BJ (cell line): ENCODE measurements around the gene ARHGEF4. TPM values are rescaled to one million over a fixed set of nuclear protein-coding genes. Genes with fewer than 3 reads are reported as not detected.

Experiments
- CTCF ChIA-PET: fragments of 350-600 bp; formaldehyde crosslinking; extraction: SDS; loops from one replicate; lab custom pipeline; 2021; ENCODE audit warnings: antibody characterized with exemption, inconsistent platforms; lab: Yijun Ruan, JAX
- POLR2A ChIA-PET: fragments of 300-600 bp; sonication (Branson Sonifier 250); formaldehyde crosslinking; extraction: SDS; loops from one replicate; lab custom pipeline; 2021; ENCODE audit warnings: antibody characterized with exemption; lab: Charles Lee
- DNase-seq: peaks from one replicate; pipeline ENCODE4 v3.0.0-alpha.2; 2011; ENCODE audit warnings: low read depth
- H3K27me3 ChIP-seq: 2 replicates; pipeline ENCODE4 v1.6.0; 2011; ENCODE audit warnings: low read length; ENCODE audit not compliant: control insufficient read depth, insufficient read depth
- H3K36me3 ChIP-seq: 2 replicates; pipeline ENCODE4 v1.5.1; 2011; ENCODE audit warnings: low read length; ENCODE audit not compliant: control insufficient read depth, insufficient read depth
- H3K4me3 ChIP-seq: 2 replicates; pipeline ENCODE4 v1.5.1; 2011; ENCODE audit warnings: low read depth, mild to moderate bottlenecking, control low read depth, low read length
- CTCF ChIP-seq: IDR thresholded peaks from 2 replicates; pipeline ENCODE4 v1.5.1; 2011; ENCODE audit warnings: low read depth, mild to moderate bottlenecking, control low read depth, inconsistent platforms, low read length, moderate library complexity; ENCODE audit not compliant: insufficient read depth
- polyA plus RNA-seq: library from polyadenylated mRNA; depleted of rRNA; stranded (reverse); fragments of >200 nt; gene quantifications from 2 replicates; pipeline ENCODE4 v1.2.3, GENCODE V29; 2011

Gene ARHGEF4
- polyA plus RNA-seq, 1 experiment: 15.1 TPM

GRCh38 chr2:131027566-131028528 lies 191.1 kb downstream of the ARHGEF4 start:
- ChIA-PET CTCF (interaction anchor here (0.9 kb wide), 1 partner anchor 230 kb away, joined by 3 read pairs; no protein-coding TSS in a partner anchor), POLR2A (no interaction called here)
- Histone ChIP-seq H3K4me3 (no peak overlapping the region), H3K36me3 (no peaks in the 10 kb centered on the region), H3K27me3 (peaks cover 2% of the 10 kb centered on the region; the same call in 1 of the 2 replicates)
- no peak for TF ChIP-seq CTCF
- no peak for DNase-seq

- no peak overlapping the region for H3K4me3 ChIP-seq
- H3K36me3 ChIP-seq: no peaks in the 10 kb centered on the region
- peaks cover 2% of the 10 kb centered on the region; the same call in 1 of the 2 replicates for H3K27me3 ChIP-seq
- POLR2A ChIA-PET: no interaction called here
- DNase-seq: no peak
- CTCF ChIA-PET: no interaction called here
- no peak for TF ChIP-seq CTCF
Observed at GRCh38 chr2:131029812-131030211, 193.1 kb downstream of the ARHGEF4 start.

- no peak for TF ChIP-seq CTCF
- Histone ChIP-seq H3K4me3 (no peak overlapping the region), H3K36me3 (no peaks in the 10 kb centered on the region), H3K27me3 (no peaks in the 10 kb centered on the region)
- POLR2A ChIA-PET: no interaction called here
- no peak for DNase-seq
- CTCF ChIA-PET: no interaction called here
Observed at GRCh38 chr2:131030478-131030971, 193.8 kb downstream of the ARHGEF4 start.

GRCh38 chr2:131031431-131031841 lies 194.7 kb downstream of the ARHGEF4 start:
- Histone ChIP-seq H3K27me3 (no peaks in the 10 kb centered on the region), H3K4me3 (no peak overlapping the region), H3K36me3 (no peaks in the 10 kb centered on the region)
- ChIA-PET POLR2A (no interaction called here), CTCF (no interaction called here)
- no peak for TF ChIP-seq CTCF
- DNase-seq: no peak

- DNase-seq: no peak
- CTCF ChIA-PET: no interaction called here
- Histone ChIP-seq H3K4me3 (no peak overlapping the region), H3K36me3 (no peaks in the 10 kb centered on the region), H3K27me3 (no peaks in the 10 kb centered on the region)
- TF ChIP-seq CTCF: no peak
- POLR2A ChIA-PET: no interaction called here
Observed at GRCh38 chr2:131031875-131032274, 195.2 kb downstream of the ARHGEF4 start.
